ENCODE data around the gene PYDC2.

PYDC2 gene

GRCh38 chr3:191438150-191438814, 22.7 kb upstream of the PYDC2 start:
- TF ChIP-seq GATA3 (IDR thresholded peaks at IDR 0.05; ENCODE audit: low read depth, low read length) (no peak), GATA2 (IDR thresholded peaks at IDR 0.05; ENCODE audit: low read depth, low read length) (no peak)

- TF ChIP-seq GATA3 (IDR thresholded peaks at IDR 0.05; ENCODE audit: low read depth, low read length) (no peak), GATA2 (IDR thresholded peaks at IDR 0.05; ENCODE audit: low read depth, low read length) (no peak)
These were observed 20.4 kb upstream of the PYDC2 start for GRCh38 chr3:191440532-191440931.

- no peak for TF ChIP-seq GATA2 (IDR thresholded peaks at IDR 0.05; ENCODE audit: low read depth, low read length)
- no peak for TF ChIP-seq GATA3 (IDR thresholded peaks at IDR 0.05; ENCODE audit: low read depth, low read length)
These were observed 19.3 kb upstream of the PYDC2 start for GRCh38 chr3:191441687-191442086.

- TF ChIP-seq GATA3 (IDR thresholded peaks at IDR 0.05; ENCODE audit: low read depth, low read length), result no peak
- no peak for TF ChIP-seq GATA2 (IDR thresholded peaks at IDR 0.05; ENCODE audit: low read depth, low read length)
These were observed 16.4 kb upstream of the PYDC2 start for GRCh38 chr3:191444569-191444968.

GRCh38 chr3:191449256-191449655, 11.7 kb upstream of the PYDC2 start:
- no peak for TF ChIP-seq GATA2 (IDR thresholded peaks at IDR 0.05; ENCODE audit: low read depth, low read length)
- no peak for TF ChIP-seq GATA3 (IDR thresholded peaks at IDR 0.05; ENCODE audit: low read depth, low read length)

GRCh38 chr3:191455257-191455952, 5.6 kb upstream of the PYDC2 start:
- TF ChIP-seq GATA3 (IDR thresholded peaks at IDR 0.05; ENCODE audit: low read depth, low read length), result no peak
- TF ChIP-seq GATA2 (IDR thresholded peaks at IDR 0.05; ENCODE audit: low read depth, low read length), result no peak

- TF ChIP-seq GATA3 (IDR thresholded peaks at IDR 0.05; ENCODE audit: low read depth, low read length) (no peak), GATA2 (IDR thresholded peaks at IDR 0.05; ENCODE audit: low read depth, low read length) (no peak)
These were observed 603 bp upstream of the PYDC2 start for GRCh38 chr3:191460360-191460759.

- TF ChIP-seq GATA2 (IDR thresholded peaks at IDR 0.05; ENCODE audit: low read depth, low read length), result no peak
- TF ChIP-seq GATA3 (IDR thresholded peaks at IDR 0.05; ENCODE audit: low read depth, low read length), result no peak
These were observed 9.1 kb downstream of the PYDC2 start for GRCh38 chr3:191470080-191470479.

GRCh38 chr3:191470545-191470944, 9.6 kb downstream of the PYDC2 start:
- TF ChIP-seq GATA2 (IDR thresholded peaks at IDR 0.05; ENCODE audit: low read depth, low read length) (no peak), GATA3 (IDR thresholded peaks at IDR 0.05; ENCODE audit: low read depth, low read length) (no peak)

- TF ChIP-seq GATA2 (IDR thresholded peaks at IDR 0.05; ENCODE audit: low read depth, low read length) (peak; percentile 27; the same call in 1 of the 2 replicates), GATA3 (IDR thresholded peaks at IDR 0.05; ENCODE audit: low read depth, low read length) (no peak)
These were observed 12.8 kb downstream of the PYDC2 start for GRCh38 chr3:191473661-191474198.

GRCh38 chr3:191476066-191476772, 15.3 kb downstream of the PYDC2 start:
- TF ChIP-seq GATA2 (IDR thresholded peaks at IDR 0.05; ENCODE audit: low read depth, low read length) (no peak), GATA3 (IDR thresholded peaks at IDR 0.05; ENCODE audit: low read depth, low read length) (no peak)

GRCh38 chr3:191484461-191484860, 23.5 kb downstream of the PYDC2 start:
- TF ChIP-seq GATA2 (IDR thresholded peaks at IDR 0.05; ENCODE audit: low read depth, low read length) (no peak), GATA3 (IDR thresholded peaks at IDR 0.05; ENCODE audit: low read depth, low read length) (no peak)

- no peak for TF ChIP-seq GATA3 (IDR thresholded peaks at IDR 0.05; ENCODE audit: low read depth, low read length)
- no peak for TF ChIP-seq GATA2 (IDR thresholded peaks at IDR 0.05; ENCODE audit: low read depth, low read length)
These were observed 31.6 kb downstream of the PYDC2 start for GRCh38 chr3:191492601-191493000.

- no peak for TF ChIP-seq GATA3 (IDR thresholded peaks at IDR 0.05; ENCODE audit: low read depth, low read length)
- no peak for TF ChIP-seq GATA2 (IDR thresholded peaks at IDR 0.05; ENCODE audit: low read depth, low read length)
These were observed 32.4 kb downstream of the PYDC2 start for GRCh38 chr3:191493336-191493735.
